ENCODE measurements around the gene DCDC2. TPM values are rescaled to one million over a fixed set of nuclear protein-coding genes. Genes with fewer than 3 reads are reported as not detected.

Gene DCDC2
- total RNA-seq, 1 experiment from 2014 or later, result 1.8 TPM

DNA sequence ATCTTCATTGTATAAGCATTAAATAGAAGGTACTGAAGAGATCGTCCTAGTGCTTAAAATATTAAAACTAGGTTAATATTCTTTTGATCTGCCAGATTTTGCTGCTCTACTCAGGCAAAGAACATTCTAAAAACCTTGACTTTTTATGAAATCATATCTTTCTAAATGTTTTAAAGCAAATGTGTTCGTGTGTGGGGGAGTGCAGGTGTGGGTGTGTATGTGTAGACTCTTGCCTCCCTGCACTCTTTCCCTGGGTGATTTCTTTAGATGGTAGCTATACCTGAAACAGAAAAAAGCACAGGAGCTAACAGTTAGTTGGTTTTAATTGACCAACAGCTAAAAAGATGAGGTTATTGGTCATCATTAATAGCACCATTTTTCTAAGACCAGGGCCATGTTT, 226.1 kb downstream of the DCDC2 start:
- CTCF ChIA-PET, result no interaction called here

More for the DNA sequence above, 226.1 kb downstream of the DCDC2 start:
- POLR2A ChIA-PET, result no interaction called here
- Mint-ChIP-seq H3K36me3 (no peaks in the 10 kb centered on the region), H3K27me3 (ENCODE audit: low read depth) (peaks cover 6% of the 10 kb centered on the region), H3K9me3 (no peaks in the 10 kb centered on the region), H3K4me1 (peaks cover 3% of the 10 kb centered on the region), H3K27ac (no peak overlapping the region), H3K4me3 (no peak overlapping the region)
- TF ChIP-seq, protein P1, sequence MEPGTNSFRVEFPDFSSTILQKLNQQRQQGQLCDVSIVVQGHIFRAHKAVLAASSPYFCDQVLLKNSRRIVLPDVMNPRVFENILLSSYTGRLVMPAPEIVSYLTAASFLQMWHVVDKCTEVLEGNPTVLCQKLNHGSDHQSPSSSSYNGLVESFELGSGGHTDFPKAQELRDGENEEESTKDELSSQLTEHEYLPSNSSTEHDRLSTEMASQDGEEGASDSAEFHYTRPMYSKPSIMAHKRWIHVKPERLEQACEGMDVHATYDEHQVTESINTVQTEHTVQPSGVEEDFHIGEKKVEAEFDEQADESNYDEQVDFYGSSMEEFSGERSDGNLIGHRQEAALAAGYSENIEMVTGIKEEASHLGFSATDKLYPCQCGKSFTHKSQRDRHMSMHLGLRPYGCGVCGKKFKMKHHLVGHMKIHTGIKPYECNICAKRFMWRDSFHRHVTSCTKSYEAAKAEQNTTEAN (CRISPR knock-in tag; IDR thresholded peaks at IDR 0.05), result no peak
- no peak for TF ChIP-seq RORB (CRISPR knock-in tag; IDR thresholded peaks at IDR 0.05)
- TF ChIP-seq, protein P2, sequence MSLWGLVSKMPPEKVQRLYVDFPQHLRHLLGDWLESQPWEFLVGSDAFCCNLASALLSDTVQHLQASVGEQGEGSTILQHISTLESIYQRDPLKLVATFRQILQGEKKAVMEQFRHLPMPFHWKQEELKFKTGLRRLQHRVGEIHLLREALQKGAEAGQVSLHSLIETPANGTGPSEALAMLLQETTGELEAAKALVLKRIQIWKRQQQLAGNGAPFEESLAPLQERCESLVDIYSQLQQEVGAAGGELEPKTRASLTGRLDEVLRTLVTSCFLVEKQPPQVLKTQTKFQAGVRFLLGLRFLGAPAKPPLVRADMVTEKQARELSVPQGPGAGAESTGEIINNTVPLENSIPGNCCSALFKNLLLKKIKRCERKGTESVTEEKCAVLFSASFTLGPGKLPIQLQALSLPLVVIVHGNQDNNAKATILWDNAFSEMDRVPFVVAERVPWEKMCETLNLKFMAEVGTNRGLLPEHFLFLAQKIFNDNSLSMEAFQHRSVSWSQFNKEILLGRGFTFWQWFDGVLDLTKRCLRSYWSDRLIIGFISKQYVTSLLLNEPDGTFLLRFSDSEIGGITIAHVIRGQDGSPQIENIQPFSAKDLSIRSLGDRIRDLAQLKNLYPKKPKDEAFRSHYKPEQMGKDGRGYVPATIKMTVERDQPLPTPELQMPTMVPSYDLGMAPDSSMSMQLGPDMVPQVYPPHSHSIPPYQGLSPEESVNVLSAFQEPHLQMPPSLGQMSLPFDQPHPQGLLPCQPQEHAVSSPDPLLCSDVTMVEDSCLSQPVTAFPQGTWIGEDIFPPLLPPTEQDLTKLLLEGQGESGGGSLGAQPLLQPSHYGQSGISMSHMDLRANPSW (CRISPR knock-in tag; conservative IDR thresholded peaks at IDR 0.05; ENCODE audit: low read depth), result no peak
- no peak for TF ChIP-seq GABPB1 (CRISPR knock-in tag; IDR thresholded peaks at IDR 0.05)
- TF ChIP-seq RELA (CRISPR knock-in tag; IDR thresholded peaks at IDR 0.05; ENCODE audit: borderline replicate concordance), result no peak
- TF ChIP-seq, protein P3, sequence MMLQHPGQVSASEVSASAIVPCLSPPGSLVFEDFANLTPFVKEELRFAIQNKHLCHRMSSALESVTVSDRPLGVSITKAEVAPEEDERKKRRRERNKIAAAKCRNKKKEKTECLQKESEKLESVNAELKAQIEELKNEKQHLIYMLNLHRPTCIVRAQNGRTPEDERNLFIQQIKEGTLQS (CRISPR knock-in tag; conservative IDR thresholded peaks at IDR 0.05), result no peak
- TF ChIP-seq, protein P4, sequence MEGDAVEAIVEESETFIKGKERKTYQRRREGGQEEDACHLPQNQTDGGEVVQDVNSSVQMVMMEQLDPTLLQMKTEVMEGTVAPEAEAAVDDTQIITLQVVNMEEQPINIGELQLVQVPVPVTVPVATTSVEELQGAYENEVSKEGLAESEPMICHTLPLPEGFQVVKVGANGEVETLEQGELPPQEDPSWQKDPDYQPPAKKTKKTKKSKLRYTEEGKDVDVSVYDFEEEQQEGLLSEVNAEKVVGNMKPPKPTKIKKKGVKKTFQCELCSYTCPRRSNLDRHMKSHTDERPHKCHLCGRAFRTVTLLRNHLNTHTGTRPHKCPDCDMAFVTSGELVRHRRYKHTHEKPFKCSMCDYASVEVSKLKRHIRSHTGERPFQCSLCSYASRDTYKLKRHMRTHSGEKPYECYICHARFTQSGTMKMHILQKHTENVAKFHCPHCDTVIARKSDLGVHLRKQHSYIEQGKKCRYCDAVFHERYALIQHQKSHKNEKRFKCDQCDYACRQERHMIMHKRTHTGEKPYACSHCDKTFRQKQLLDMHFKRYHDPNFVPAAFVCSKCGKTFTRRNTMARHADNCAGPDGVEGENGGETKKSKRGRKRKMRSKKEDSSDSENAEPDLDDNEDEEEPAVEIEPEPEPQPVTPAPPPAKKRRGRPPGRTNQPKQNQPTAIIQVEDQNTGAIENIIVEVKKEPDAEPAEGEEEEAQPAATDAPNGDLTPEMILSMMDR (IDR thresholded peaks at IDR 0.05), result no peak
- no peak for TF ChIP-seq ZNF138 (CRISPR knock-in tag; conservative IDR thresholded peaks at IDR 0.05)
- TF ChIP-seq, protein P5, sequence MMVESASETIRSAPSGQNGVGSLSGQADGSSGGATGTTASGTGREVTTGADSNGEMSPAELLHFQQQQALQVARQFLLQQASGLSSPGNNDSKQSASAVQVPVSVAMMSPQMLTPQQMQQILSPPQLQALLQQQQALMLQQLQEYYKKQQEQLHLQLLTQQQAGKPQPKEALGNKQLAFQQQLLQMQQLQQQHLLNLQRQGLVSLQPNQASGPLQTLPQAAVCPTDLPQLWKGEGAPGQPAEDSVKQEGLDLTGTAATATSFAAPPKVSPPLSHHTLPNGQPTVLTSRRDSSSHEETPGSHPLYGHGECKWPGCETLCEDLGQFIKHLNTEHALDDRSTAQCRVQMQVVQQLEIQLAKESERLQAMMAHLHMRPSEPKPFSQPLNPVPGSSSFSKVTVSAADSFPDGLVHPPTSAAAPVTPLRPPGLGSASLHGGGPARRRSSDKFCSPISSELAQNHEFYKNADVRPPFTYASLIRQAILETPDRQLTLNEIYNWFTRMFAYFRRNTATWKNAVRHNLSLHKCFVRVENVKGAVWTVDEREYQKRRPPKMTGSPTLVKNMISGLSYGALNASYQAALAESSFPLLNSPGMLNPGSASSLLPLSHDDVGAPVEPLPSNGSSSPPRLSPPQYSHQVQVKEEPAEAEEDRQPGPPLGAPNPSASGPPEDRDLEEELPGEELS (CRISPR knock-in tag; IDR thresholded peaks at IDR 0.05), result no peak
- TF ChIP-seq, protein P6, sequence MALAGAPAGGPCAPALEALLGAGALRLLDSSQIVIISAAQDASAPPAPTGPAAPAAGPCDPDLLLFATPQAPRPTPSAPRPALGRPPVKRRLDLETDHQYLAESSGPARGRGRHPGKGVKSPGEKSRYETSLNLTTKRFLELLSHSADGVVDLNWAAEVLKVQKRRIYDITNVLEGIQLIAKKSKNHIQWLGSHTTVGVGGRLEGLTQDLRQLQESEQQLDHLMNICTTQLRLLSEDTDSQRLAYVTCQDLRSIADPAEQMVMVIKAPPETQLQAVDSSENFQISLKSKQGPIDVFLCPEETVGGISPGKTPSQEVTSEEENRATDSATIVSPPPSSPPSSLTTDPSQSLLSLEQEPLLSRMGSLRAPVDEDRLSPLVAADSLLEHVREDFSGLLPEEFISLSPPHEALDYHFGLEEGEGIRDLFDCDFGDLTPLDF (CRISPR knock-in tag; IDR thresholded peaks at IDR 0.05), result no peak
- TF ChIP-seq NFE2L1 (CRISPR knock-in tag; IDR thresholded peaks at IDR 0.05), result no peak
- TF ChIP-seq, protein P7, sequence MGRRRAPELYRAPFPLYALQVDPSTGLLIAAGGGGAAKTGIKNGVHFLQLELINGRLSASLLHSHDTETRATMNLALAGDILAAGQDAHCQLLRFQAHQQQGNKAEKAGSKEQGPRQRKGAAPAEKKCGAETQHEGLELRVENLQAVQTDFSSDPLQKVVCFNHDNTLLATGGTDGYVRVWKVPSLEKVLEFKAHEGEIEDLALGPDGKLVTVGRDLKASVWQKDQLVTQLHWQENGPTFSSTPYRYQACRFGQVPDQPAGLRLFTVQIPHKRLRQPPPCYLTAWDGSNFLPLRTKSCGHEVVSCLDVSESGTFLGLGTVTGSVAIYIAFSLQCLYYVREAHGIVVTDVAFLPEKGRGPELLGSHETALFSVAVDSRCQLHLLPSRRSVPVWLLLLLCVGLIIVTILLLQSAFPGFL (CRISPR knock-in tag; IDR thresholded peaks at IDR 0.05; ENCODE audit: borderline replicate concordance), result no peak
- no peak for TF ChIP-seq IRF2 (CRISPR knock-in tag; IDR thresholded peaks at IDR 0.05; ENCODE audit: borderline replicate concordance, low read depth)
- no peak for TF ChIP-seq ZNF232 (CRISPR knock-in tag; IDR thresholded peaks at IDR 0.05)
- TF ChIP-seq HMGA2 (CRISPR knock-in tag; IDR thresholded peaks at IDR 0.05), result no peak
- DNase-seq (ENCODE audit: low spot score) (no peak), ATAC-seq (no peak)
